Measurements from ENCODE around the gene NDUFAF7.
A peak's percentile ranks its signal among the peaks of the same experiment; 100 is the strongest.
"Not testable (repeated sequence)": the region's sequence is repeated elsewhere in the genome, so short reads cannot be mapped to it uniquely, and the experiment has no call there.

The NDUFAF7 gene

DNA sequence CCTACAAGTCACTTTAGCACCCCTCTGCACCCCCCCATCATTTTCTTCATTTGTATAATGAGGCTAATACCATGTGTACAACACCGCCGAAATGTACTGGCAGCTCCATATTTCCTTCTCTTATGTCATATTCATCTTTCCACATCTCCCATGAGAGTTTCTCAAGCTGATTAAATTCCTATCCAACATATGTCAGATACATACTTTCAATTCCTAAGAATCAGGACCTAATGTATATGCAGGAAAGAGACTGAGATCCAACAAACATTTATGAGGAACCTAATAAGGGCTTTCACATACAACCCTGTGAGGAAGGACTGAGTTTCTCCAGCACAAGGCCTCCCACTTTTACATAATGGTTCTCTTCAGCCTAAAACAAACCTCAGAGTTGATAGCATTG is 51.3 kb downstream of the NDUFAF7 start:
- no peak for DNase-seq (ENCODE audit: low spot score)

DNA sequence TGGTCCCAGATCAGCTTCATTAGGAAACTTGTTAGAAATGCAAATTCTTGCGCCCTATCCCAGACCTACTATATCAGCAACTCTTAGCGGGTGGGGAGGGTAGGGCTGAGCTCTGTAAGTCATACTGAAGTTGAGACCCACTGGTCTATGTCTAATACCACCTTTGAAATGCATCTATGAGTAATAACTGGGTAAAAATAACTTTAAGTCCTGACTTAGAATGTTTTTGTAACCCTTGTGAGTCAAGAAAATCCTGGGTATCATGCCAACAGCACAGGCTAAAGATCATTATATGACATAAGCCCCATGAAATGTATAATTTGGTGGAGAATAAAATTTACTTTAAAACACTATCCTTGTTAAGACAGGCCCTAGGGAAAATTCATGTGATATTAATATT is 51.7 kb downstream of the NDUFAF7 start:
- peak; percentile 65 for DNase-seq (ENCODE audit: low spot score)

DNA sequence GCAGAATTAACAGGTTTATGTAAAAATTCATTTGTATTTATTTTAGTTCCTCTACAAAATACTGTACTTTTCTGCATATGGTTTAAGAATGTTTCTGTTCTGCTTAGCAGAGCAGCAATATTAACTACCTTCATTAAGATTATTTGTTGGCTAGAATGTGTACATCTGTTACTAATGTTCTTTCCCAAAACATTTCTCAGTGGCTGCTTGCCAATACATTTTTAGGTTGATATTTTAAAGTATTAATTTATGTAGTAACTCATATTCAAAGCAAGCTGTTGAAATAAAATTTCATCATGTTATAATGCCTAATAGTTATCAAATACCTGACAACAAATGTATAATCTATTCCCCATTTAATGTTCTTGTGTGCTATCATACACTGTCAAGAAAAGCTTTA is 52.9 kb downstream of the NDUFAF7 start:
- DNase-seq (ENCODE audit: low spot score): no peak

DNA sequence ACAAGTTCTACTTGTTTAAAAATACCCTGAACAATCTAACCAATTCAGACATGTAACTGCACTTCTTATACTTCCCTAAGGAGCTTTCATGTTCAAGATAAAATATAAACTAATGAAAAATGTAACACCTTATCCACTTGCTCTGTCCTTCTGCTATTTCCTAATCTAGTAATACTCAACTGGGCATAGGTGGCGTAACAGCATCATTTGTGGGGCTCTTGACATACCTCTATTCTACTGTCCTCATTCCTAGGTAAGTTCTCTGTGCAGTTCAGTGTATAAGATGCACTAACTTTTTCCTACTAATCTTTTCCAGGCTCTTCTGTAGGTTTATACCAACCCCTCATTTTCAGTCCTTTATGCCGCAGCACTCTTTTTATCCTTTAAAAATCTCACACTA is 56.5 kb downstream of the NDUFAF7 start:
- DNase-seq (ENCODE audit: low spot score): no peak

DNA sequence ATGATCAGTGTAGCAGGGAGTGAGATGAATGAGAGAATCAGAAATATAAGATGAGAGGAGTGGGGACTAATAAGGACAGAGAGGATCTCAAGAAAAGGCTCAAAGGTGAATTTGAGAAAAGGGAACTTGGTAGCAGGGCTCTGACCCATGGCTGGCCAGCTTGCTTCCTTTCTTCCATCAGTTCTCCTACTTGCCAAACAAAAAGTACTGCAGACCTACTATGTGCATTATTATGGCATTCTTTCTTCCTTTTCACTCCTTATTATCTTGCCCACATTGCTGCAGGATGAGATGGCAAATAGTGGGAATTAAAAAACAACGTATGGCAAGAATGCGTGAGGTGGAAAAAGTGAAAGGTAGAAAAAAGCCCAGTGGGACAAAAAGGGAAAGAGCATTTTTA is 60.2 kb downstream of the NDUFAF7 start:
- DNase-seq (ENCODE audit: low spot score): no peak

DNA sequence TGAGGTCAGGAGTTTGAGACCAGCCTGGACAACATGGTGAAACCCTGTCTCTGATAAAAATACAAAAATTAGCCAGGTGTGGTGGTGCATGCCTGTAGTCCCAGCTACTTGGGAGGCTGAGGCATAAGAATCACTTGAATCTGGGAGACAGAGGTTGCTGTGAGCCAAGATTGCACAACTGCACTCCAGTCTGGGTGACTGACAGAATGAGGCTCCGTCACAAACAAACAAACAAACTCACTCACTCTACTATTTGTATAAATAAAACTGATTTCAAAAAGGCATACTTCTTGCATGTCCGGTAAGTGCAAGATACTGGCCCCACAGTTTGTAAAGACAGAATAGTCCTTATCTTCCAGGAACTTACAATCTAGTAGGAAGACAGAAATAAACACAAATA is 63.4 kb downstream of the NDUFAF7 start:
- DNase-seq (ENCODE audit: low spot score): not testable (repeated sequence)

DNA sequence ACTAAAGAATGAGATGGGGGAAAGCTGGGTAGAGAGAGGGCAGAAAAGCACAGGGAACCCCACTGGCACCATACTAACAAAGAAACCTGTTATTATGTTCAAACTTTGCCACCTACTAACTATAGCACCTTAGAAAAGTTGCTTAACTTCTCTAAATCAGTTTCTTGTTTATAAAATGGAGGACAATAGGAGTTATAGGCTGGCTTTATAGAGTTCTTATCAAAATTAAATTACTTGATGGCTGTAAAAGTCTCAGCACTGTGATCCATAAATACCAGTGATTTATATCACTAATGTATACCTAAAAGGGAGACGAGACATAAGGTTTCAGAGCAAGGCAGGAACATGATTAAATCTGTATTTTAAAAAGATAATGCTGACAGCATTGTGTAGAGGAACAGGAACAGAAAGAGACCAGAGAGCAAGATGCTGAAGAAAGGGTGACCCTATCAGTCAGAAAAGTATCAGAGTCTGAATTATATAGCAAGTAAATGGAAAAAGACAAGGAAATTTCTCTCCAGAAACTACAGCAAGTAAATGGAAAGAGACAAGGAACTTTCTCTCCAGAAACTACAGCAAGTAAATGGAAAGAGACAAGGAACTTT is 64.1 kb downstream of the NDUFAF7 start:
- DNase-seq (ENCODE audit: low spot score): no peak

DNA sequence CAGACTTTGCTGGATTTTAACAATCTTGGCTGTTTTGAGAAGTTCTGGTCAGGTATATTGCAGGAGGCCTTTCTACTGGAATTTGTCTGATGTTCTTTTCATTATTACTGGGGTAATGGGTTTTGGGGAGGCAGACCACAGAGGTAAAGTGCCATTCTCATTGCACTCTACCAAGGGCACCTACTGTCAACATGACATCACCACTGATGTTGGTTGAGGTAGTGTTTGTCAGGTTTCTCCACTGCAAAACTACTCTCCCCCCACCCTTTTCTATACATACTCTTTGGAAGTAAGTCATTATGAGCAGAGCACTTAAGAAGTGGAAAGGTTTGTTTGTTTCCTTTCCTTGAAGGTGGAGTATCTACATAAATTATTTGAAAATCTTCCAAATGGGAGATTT is 66.2 kb downstream of the NDUFAF7 start:
- no peak for DNase-seq (ENCODE audit: low spot score)

All from AG20443 (cell line).